Fibroblast of lung (primary cell): ENCODE data around the gene PDE6A.

ENCODE experiments used
- CTCF ChIP-seq, 2 donors: IDR thresholded peaks in 1 of 2; conservative IDR thresholded peaks in 1 of 2; 1 replicate in 1 of 2; 2 replicates in 1 of 2; pipeline ENCODE4 v1.5.1; 2011 to 2012; ENCODE audit warnings: low read length in 2 of 2, control low read depth in 1 of 2, inconsistent platforms in 1 of 2, low read depth in 1 of 2, mild to moderate bottlenecking in 1 of 2
- EZH2 ChIP-seq: IDR thresholded peaks from 2 replicates; pipeline ENCODE4 v1.5.1; 2012; ENCODE audit warnings: low read length, control low read depth, mild to moderate bottlenecking; ENCODE audit errors: missing control alignments

- TF ChIP-seq CTCF (conservative IDR thresholded peaks at IDR 0.05 in 1 of 2, IDR thresholded peaks at IDR 0.05 in 1 of 2; ENCODE audit: low read depth in 1 of 2, low read length in 2 of 2) (no peak), EZH2 (no peak)
Observed at GRCh38 chr5:149863176-149863575, 81.4 kb downstream of the PDE6A start.
